Testis (tissue), 3 donors: Measurements from ENCODE around the gene SSR1. TPM values are rescaled to one million over a fixed set of nuclear protein-coding genes. Genes with fewer than 3 reads are reported as not detected.
"Not testable (repeated sequence)": the region's sequence is repeated elsewhere in the genome, so short reads cannot be mapped to it uniquely, and the experiment has no call there.

ENCODE experiments used
- DNase-seq: peaks from one replicate; pipeline ENCODE4 v3.0.0-alpha.2; 2019
- H3K27ac ChIP-seq, 2 donors: fragments of 200-600 bp; sonication (generic); one replicate each; pipeline ENCODE4 v1.5.1; 2019
- H3K27me3 ChIP-seq: fragments of 200-600 bp; sonication (generic); one replicate; pipeline ENCODE4 v1.5.1; 2019
- H3K36me3 ChIP-seq: fragments of 200-600 bp; sonication (generic); one replicate; pipeline ENCODE4 v1.5.1; 2017; ENCODE audit warnings: low read depth; ENCODE audit errors: missing control alignments
- H3K4me1 ChIP-seq: fragments of 200-600 bp; sonication (generic); one replicate; pipeline ENCODE4 v1.5.1; 2019
- H3K4me3 ChIP-seq, 2 donors: fragments of 200-600 bp; sonication (generic); one replicate each; pipeline ENCODE4 v1.5.1; 2017 to 2019
- H3K9me3 ChIP-seq: fragments of 200-600 bp; sonication (generic); one replicate; pipeline ENCODE4 v1.5.1; 2017
- POLR2A ChIP-seq: fragments of 450-650 bp; IDR thresholded peaks from one replicate; pipeline ENCODE4 v1.6.1; 2017; ENCODE audit warnings: antibody characterized with exemption, mild to moderate bottlenecking, moderate library complexity
- WGBS, 2 donors: methylation state at CpG; one replicate each; pipeline ENCODE4 v1.1.5; 2018; 5-methylcytosine and 5-hydroxymethylcytosine counted together
- intact Hi-C: fragments of 100-400 bp; cut with DNase I; formaldehyde crosslinking; loops from one replicate; pipeline ENCODE4 v1.15.1; 2023; ENCODE audit warnings: low total_unique reads
- polyA plus RNA-seq: library from polyadenylated mRNA; stranded (reverse); fragments of 350-450 nt; fragmentation: Illumina TruSeq; extraction: RNeasy Lipid Tissue Mini Kit (QIAGEN cat#74804); gene quantifications from one replicate; pipeline ENCODE4 v1.2.3, GENCODE V29; 2014; ENCODE audit warnings: low read depth, low replicate concordance; ENCODE audit not compliant: insufficient read depth
- total RNA-seq, 2 donors: library from RNA; depleted of rRNA; stranded (reverse); fragments of >200 nt; gene quantifications; one replicate each; pipeline ENCODE4 v1.2.3, GENCODE V29; 2016
- TF ChIP-seq, protein P1 (sequence below), 3 experiments: fragments of 450-650 bp in 2 of 3; fragments of 200-600 bp in 1 of 3; sonication (generic) in 1 of 3; IDR thresholded peaks; one replicate each; pipeline ENCODE4 v1.5.1; 2016 to 2019; ENCODE audit warnings: antibody characterized with exemption in 3 of 3, mild to moderate bottlenecking in 2 of 3, moderate library complexity in 1 of 3

The SSR1 gene
- total and polyA plus RNA-seq, 3 donors from 2014 or later = 42.7 to 65.7 (median 62.5) TPM

DNA sequence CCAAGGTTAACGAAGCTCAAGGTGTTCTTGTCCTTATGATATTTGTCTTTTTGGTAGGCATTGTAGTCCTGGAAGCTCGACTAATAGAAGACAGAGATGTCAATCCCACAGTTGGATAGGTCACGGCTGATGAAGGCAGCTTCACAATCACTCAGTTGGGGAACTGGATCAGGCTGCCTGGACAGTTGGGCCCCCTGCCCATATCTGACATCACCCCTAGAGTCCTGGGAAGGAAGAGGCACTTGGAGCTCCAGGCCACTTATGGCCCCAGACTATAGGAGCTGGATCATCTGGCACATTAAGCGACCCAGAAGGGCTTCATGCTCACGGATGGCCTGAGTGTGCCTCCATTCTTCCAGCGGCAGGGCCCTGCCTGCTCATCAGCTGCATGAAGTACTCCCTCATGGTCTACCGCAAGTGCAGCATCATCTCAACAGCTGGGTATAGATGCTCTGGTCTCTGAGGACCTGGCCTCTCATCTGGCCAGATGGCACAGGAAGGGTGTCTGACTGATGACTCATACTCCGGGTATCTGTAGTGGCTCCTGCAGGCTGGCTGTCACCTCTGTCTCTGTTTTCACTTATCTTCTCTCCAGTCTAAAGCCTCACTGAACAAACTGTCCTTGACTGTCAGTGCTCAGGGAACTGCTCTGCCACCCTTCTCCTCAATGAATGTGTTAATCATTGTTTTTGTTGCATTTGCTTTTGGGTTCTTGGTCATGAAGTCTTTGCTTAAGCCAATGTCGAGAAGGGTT is 29.2 kb upstream of the SSR1 start:
- H3K4me1 ChIP-seq = no peaks in the 10 kb centered on the region
- intact Hi-C loops = no loop called here
- H3K4me3 ChIP-seq = no peak overlapping the region
- no peaks in the 10 kb centered on the region for H3K9me3 ChIP-seq
- no peak for DNase-seq
- WGBS, 2 donors = 80 to 85% methylated on average over 6 to 9 of the region's 9 CpGs
- no peaks in the 10 kb centered on the region for H3K27me3 ChIP-seq
- H3K27ac ChIP-seq = no peak overlapping the region
- no peaks in the 10 kb centered on the region for H3K36me3 ChIP-seq
- TF ChIP-seq, protein P1, sequence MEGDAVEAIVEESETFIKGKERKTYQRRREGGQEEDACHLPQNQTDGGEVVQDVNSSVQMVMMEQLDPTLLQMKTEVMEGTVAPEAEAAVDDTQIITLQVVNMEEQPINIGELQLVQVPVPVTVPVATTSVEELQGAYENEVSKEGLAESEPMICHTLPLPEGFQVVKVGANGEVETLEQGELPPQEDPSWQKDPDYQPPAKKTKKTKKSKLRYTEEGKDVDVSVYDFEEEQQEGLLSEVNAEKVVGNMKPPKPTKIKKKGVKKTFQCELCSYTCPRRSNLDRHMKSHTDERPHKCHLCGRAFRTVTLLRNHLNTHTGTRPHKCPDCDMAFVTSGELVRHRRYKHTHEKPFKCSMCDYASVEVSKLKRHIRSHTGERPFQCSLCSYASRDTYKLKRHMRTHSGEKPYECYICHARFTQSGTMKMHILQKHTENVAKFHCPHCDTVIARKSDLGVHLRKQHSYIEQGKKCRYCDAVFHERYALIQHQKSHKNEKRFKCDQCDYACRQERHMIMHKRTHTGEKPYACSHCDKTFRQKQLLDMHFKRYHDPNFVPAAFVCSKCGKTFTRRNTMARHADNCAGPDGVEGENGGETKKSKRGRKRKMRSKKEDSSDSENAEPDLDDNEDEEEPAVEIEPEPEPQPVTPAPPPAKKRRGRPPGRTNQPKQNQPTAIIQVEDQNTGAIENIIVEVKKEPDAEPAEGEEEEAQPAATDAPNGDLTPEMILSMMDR (IDR thresholded peaks at IDR 0.05) = no peak
- no peak for TF ChIP-seq POLR2A

DNA sequence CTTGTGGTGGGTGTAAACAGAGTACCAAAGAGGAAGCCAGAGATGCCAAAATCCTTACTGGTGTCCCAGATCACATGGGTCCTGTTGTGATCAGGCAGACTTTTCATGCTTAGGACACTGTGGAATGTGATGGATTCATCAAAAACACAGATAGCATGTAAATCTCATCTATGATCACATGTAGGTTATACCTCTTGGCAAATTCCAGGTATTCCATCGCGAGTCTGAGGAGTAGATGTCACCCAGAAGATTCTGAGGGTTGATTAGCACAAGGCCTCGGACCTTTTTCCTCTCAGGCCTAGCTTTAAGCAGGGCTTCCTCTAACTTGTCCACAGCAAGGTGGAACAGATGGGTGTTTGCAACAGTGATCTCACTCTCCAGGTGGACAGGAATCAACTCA is 28.3 kb upstream of the SSR1 start:
- Histone ChIP-seq H3K9me3 (no peaks in the 10 kb centered on the region), H3K4me1 (no peaks in the 10 kb centered on the region), H3K4me3 (no peak overlapping the region), H3K27me3 (no peaks in the 10 kb centered on the region), H3K27ac (no peak overlapping the region), H3K36me3 (no peaks in the 10 kb centered on the region)
- WGBS, 2 donors = 89 to 94% methylated on average over 3 of the region's 3 CpGs
- no peak for TF ChIP-seq POLR2A
- TF ChIP-seq, protein P1 (IDR thresholded peaks at IDR 0.05) = no peak
- intact Hi-C loops = no loop called here
- no peak for DNase-seq

DNA sequence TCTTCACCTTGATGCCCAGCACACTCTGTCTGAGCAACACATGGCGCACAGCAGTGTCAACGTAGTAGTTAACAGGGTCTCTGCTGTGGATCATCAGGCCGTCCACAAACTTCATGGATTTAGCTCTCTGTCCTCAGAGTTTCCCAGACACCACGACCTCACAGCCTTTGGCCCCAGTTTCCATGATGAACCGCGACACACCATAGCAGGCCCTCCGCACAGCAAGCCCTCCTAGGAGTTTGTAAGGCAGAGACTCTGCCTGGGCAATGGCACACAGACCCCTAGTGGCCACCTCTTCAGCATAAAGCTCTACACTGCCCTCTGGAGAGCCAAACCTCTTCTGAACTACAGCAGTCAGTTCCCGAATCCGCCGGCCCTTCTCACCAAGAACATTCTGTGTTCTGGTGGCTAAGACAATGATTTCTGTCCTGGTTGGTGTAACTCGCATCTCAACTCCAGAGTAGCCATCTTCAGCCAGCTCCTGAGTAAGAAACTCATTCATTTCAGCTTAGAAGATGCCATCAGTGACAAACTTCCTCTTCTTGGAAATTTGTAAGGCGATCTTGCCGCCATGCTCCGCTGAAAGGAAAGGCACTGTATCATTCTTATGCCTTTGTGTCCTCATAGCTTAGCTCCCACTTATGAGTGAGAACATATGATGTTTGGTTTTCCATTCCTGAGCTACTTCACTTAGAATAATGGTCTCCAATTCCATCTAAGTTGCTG is 26.2 kb upstream of the SSR1 start:
- H3K4me1 ChIP-seq, H3K9me3 ChIP-seq, DNase-seq, H3K27me3 ChIP-seq, H3K4me3 ChIP-seq, intact Hi-C loops, H3K36me3 ChIP-seq, H3K27ac ChIP-seq: not testable (repeated sequence)
- 80 to 82% methylated on average over 14 of the region's 14 CpGs for WGBS, 2 donors

DNA sequence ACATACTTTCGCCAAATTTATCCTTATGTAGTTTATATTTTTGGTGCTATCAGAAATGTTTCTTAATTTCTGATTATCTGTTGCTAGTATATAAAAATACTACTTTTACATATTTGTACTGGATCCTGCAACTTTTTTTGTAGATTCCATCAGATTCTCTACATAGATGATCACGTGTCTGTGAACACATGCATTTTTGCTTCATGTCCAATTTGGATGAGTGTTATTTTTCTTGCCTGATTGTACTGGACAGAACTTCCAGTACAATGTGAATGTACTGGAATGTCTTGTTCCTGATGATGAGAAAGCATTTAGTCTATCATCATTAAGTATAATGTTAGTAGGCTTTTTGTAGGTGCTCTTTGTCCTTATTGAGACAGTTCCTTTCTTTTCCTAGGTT is 25.0 kb upstream of the SSR1 start:
- H3K36me3 ChIP-seq = no peaks in the 10 kb centered on the region
- no peaks in the 10 kb centered on the region for H3K27me3 ChIP-seq
- 78 to 81% methylated on average over 2 of the region's 2 CpGs for WGBS, 2 donors
- DNase-seq = no peak
- no peak overlapping the region for H3K27ac ChIP-seq
- no peaks in the 10 kb centered on the region for H3K4me1 ChIP-seq
- no peaks in the 10 kb centered on the region for H3K9me3 ChIP-seq
- no peak overlapping the region for H3K4me3 ChIP-seq
- intact Hi-C loops = no loop called here
- TF ChIP-seq, protein P1 (IDR thresholded peaks at IDR 0.05) = no peak
- no peak for TF ChIP-seq POLR2A

DNA sequence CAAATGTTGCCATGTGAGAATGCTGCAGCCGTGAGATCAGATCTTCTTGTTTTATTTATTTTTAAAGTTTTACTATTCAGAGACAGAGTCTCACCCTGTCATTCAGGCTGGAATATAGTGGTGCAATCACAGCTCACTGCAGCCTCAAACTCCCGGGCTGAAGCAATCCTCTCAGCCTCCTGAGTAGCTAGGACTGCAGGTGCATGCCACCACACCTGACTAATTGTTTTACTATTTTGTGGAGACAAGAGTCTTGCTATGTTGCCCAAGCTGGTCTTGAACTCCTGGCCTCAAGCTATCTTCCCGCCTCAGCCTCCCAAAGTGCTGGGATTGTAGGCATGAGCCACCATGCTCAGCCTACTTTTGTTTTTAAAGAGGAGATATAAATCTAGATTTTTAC is 22.5 kb upstream of the SSR1 start:
- no peak for TF ChIP-seq POLR2A
- TF ChIP-seq, protein P1 (IDR thresholded peaks at IDR 0.05) = no peak
- 69 to 91% methylated on average over 3 of the region's 3 CpGs for WGBS, 2 donors
- intact Hi-C loops = no loop called here
- Histone ChIP-seq H3K36me3 (no peaks in the 10 kb centered on the region), H3K4me3 (no peak overlapping the region), H3K9me3 (no peaks in the 10 kb centered on the region), H3K27me3 (no peaks in the 10 kb centered on the region), H3K4me1 (no peaks in the 10 kb centered on the region), H3K27ac (no peak overlapping the region)
- no peak for DNase-seq
